Lower lobe of right lung (tissue), 2 donors: Measurements from ENCODE around the gene ITPR1. TPM values are rescaled to one million over a fixed set of nuclear protein-coding genes. Genes with fewer than 3 reads are reported as not detected.
A peak's percentile ranks its signal among the peaks of the same experiment; 100 is the strongest.

Experiments
- ATAC-seq, 2 donors: fragments of 200-7000 bp; cut with Tn5 transposase; one replicate each; pipeline ENCODE4 v1.9.1; 2020 to 2022; ENCODE audit warnings: mild to moderate bottlenecking in 2 of 2, moderate library complexity in 2 of 2
- DNase-seq: peaks from one replicate; pipeline ENCODE4 v3.0.0-alpha.2; 2020
- H3K27ac ChIP-seq: fragments of 200-600 bp; one replicate; pipeline ENCODE4 v1.8.0; 2022
- H3K27me3 ChIP-seq: fragments of 200-600 bp; one replicate; pipeline ENCODE4 v1.8.0; 2022; ENCODE audit warnings: low read depth
- H3K36me3 ChIP-seq: fragments of 200-600 bp; one replicate; pipeline ENCODE4 v1.8.0; 2022; ENCODE audit warnings: mild to moderate bottlenecking
- H3K4me1 ChIP-seq: fragments of 200-600 bp; one replicate; pipeline ENCODE4 v1.8.0; 2022
- H3K4me3 ChIP-seq: fragments of 200-600 bp; one replicate; pipeline ENCODE4 v1.8.0; 2022; ENCODE audit warnings: mild to moderate bottlenecking
- H3K9me3 ChIP-seq: fragments of 200-600 bp; one replicate; pipeline ENCODE4 v1.8.0; 2022
- CTCF ChIP-seq: fragments of 200-600 bp; IDR thresholded peaks from one replicate; pipeline ENCODE4 v1.8.0; 2022; ENCODE audit warnings: antibody characterized with exemption, mild to moderate bottlenecking
- intact Hi-C: fragments of 100-400 bp; cut with DNase I; formaldehyde crosslinking; loops from one replicate; pipeline ENCODE4 v1.11.0; 2022
- total RNA-seq: library from RNA; stranded (reverse); fragmentation: NEBNext Ultra II Directional; extraction: Animal tissue kit (Norgen Biotek cat#: 25700); gene quantifications from one replicate; pipeline ENCODE4 v1.2.1, GENCODE V29; 2021
- donor health status: DM: no; HTN: yes; CAD: no; lungs with severe emphysema.

ITPR1 gene
- total RNA-seq, 1 donor from 2014 or later = 69.1 TPM

- Histone ChIP-seq H3K9me3 (no peaks in the 10 kb centered on the region), H3K4me1 (peaks cover 45% of the 10 kb centered on the region), H3K27me3 (no peaks in the 10 kb centered on the region), H3K27ac (peak overlapping the region; percentile 25), H3K36me3 (no peaks in the 10 kb centered on the region), H3K4me3 (no peak overlapping the region)
- TF ChIP-seq CTCF = no peak
- ATAC-seq (peak; percentile 40 to 66), DNase-seq (no peak)
- intact Hi-C loops = no loop called here
Measured at GRCh38 chr3:4583416-4583815, 90.3 kb downstream of the ITPR1 start.

- Histone ChIP-seq H3K27ac (peak overlapping the region; percentile 25), H3K4me1 (peaks cover 58% of the 10 kb centered on the region), H3K36me3 (no peaks in the 10 kb centered on the region), H3K4me3 (peak overlapping the region; percentile 34), H3K9me3 (no peaks in the 10 kb centered on the region), H3K27me3 (no peaks in the 10 kb centered on the region)
- TF ChIP-seq CTCF = peak; percentile 27
- intact Hi-C loops = no loop called here
- ATAC-seq = peak; percentile 52 to 62
- no peak for DNase-seq
Measured at GRCh38 chr3:4584456-4585249, 91.5 kb downstream of the ITPR1 start.

- no peak overlapping the region for H3K4me3 ChIP-seq
- TF ChIP-seq CTCF = no peak
- no peak for ATAC-seq
- intact Hi-C loops = no loop called here
- no peaks in the 10 kb centered on the region for H3K9me3 ChIP-seq
- H3K36me3 ChIP-seq = no peaks in the 10 kb centered on the region
- H3K27ac ChIP-seq = no peak overlapping the region
- H3K4me1 ChIP-seq = peaks cover 63% of the 10 kb centered on the region
- DNase-seq = no peak
- H3K27me3 ChIP-seq = no peaks in the 10 kb centered on the region
Measured at GRCh38 chr3:4586381-4586780, 93.2 kb downstream of the ITPR1 start.

GRCh38 chr3:4587061-4587837 is 94.1 kb downstream of the ITPR1 start:
- Histone ChIP-seq H3K9me3 (no peaks in the 10 kb centered on the region), H3K27ac (no peak overlapping the region), H3K4me3 (no peak overlapping the region), H3K36me3 (no peaks in the 10 kb centered on the region), H3K4me1 (peaks cover 61% of the 10 kb centered on the region), H3K27me3 (no peaks in the 10 kb centered on the region)
- no peak for ATAC-seq
- TF ChIP-seq CTCF = no peak
- intact Hi-C loops = no loop called here
- no peak for DNase-seq

- Histone ChIP-seq H3K36me3 (no peaks in the 10 kb centered on the region), H3K4me3 (no peak overlapping the region), H3K9me3 (no peaks in the 10 kb centered on the region), H3K4me1 (peaks cover 56% of the 10 kb centered on the region), H3K27ac (no peak overlapping the region), H3K27me3 (no peaks in the 10 kb centered on the region)
- ATAC-seq (no peak), DNase-seq (no peak)
- no peak for TF ChIP-seq CTCF
- intact Hi-C loops = no loop called here
Measured at GRCh38 chr3:4587838-4588105, 94.6 kb downstream of the ITPR1 start.
